ENCODE results near the gene EPHX1.

The EPHX1 gene

DNA sequence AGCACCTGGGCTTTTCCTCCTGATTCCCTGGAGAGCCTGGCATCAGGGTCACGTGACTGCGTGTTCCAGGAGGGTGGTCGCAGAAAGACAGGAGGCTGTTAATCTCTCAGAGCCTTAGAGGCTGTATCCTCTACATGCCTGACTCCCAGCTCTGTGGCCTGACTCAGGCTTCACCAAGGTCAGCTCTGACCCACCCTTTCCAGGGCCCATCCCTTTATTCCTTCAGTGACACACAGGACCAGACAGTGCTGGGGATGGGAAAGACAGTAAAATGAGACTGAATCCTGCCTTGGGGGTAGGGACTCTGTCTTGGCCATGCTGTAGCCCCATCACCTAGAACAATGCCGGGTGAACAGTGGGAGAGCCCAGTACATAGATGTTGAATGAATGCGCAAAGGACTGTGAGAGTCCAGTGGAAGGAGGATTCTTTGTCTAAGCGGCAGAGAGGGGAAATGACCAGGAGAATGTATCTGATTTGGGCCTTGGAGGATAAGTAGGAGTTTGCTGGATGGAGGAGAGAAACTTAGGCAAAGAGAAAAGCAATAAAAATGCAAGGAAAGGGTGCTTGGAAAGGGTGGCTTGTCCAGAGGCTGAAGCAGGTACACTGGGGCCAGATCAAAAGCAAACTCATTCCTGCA lies 33.0 kb downstream of the EPHX1 start:
- DNase-seq (ENCODE audit: low spot score), result no peak

DNA sequence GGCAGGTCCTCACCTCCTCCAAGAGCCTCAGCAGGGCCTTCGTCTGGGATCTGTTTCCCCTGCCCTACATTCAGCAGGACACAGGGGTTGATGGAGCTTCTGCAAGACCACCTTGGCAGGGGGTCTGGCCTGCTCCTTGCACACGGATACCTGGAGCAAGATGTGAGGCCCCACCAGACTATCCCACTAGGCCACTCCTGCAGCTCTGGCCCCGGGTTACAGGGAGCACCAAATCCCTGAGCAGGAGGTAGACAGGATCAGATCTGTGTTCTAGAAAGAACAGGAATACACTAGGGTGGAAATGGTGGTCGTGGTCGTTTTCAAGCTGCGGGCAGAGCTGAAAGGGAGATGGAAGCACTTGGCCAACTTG lies 33.5 kb downstream of the EPHX1 start:
- DNase-seq (ENCODE audit: low spot score), result no peak

DNA sequence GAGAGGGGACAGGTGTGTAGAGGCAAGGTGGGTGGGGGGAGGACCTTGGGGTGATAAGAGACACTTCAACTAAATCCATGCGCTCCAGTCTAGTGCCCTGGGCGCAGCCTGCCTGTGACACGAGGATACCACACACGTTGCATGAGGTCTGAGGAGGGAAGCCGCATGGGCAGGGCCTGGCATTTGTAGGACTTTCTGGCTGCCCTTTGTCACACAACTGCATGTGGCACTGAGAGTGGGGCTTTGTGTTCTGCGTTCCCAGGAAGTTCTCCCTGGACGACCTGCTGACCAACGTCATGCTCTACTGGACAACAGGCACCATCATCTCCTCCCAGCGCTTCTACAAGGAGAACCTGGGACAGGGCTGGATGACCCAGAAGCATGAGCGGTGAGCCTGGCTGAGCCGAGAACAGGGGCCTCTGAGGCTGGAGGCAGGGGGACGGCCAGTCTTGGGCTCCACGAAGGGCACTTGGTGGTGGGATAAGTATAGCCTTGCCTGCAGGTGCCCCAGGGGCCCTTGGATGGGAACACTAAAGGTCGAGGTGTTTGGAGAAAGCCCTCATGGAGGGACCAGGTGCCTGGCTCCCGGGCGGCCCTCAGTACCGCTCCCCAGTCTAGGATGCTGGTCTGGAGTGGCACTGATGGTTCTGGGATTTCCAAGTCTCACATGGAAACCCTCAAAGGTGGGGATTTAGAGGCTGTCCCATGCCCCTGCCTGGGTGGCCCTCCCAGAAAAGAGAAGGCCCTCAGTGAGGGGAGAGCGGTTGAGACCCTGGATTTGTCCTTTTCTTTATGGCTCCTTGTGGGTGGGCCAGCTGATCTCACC lies 34.5 kb downstream of the EPHX1 start:
- no peak for DNase-seq (ENCODE audit: low spot score)

DNA sequence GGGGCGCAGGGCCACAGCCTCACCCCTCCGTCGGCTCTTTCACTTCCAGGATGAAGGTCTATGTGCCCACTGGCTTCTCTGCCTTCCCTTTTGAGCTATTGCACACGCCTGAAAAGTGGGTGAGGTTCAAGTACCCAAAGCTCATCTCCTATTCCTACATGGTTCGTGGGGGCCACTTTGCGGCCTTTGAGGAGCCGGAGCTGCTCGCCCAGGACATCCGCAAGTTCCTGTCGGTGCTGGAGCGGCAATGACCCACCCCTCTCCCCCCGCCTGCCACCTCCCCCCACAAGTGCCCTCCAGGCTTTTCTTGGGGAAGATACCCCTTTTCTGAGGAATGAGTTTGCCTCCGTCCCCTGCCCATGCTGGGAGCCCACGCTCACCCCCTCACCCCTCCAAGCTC lies 35.2 kb downstream of the EPHX1 start:
- DNase-seq (ENCODE audit: low spot score), result no peak

DNA sequence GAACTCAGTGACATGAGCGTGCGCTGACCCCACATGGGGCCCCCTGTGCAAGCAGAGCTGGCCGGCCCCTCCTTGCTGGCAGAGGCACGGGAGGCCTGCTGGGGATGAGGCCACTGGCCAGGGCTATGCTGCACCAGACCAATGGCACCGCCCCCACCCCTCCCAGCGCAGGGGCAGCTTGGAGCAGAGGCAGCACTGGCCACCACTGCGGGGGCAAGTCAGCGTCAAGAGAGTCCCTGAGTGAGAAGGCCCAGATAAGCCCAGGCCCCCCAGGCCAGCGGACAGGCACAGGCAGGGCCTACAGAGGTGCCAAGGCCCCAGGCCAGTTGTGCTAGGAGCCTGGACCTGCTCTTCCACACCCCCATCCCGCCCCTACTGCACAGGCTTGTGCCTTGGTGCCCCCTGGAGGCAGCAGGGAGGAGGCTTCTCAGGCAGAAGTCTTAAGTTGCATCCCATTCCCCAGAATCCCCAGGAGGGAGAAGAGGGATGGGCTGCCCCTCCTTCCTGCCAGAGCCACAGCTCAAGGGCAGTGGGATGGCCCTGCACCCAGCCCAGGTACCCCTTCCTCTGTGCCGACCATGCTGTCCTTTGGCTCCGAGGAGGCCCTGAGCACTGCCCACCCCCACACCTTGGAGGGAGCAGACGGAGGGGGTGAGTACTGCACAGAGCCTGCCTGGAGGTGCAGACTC lies 35.8 kb downstream of the EPHX1 start:
- peak; percentile 90 for DNase-seq (ENCODE audit: low spot score)

DNA sequence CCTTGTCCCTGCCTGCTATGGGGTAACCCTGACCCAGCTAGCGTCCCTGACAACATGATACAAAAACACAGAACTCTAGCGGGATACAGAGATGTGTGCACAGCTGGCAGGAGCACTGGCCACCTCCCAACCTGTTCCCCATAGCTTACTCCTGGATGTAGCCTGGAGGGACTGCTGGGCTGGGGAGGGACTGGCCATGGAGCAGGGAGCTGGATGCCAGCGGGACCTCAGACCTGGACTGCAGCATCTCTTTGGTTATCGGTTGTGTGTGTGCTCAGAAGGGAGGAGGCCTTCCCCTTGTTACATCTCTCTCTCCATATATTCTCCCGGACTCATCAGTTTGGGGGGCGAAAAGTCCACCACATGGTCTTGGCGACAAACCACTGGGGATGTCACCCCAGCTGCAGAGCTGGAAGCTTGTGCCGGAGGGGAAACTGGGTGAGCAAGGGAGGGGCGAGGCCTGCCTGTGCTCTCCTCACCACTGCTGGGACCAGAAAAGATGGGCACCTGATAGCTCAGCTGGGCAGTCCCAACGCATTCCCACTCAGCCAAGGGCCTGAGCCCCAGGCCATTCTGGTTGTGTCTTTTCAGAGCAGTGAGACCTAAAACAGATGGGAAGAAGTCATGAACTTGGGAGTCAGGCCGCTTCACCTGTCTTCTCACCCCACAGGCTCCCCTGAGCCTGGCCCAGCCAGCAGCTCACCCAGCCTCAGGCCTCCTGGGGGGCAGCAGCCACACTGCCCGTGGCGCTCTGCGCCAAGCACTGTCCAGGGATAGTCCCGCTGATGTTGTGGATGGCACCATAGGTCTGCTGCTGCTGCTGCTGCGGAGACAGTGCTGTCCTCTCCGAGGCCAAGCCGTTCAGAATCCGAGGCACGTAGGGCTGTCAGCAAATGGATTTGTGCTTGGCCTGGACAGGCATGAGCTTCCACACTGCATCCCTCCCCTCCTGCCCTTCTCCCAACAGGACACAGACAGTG lies 36.7 kb downstream of the EPHX1 start:
- no peak for DNase-seq (ENCODE audit: low spot score)

DNA sequence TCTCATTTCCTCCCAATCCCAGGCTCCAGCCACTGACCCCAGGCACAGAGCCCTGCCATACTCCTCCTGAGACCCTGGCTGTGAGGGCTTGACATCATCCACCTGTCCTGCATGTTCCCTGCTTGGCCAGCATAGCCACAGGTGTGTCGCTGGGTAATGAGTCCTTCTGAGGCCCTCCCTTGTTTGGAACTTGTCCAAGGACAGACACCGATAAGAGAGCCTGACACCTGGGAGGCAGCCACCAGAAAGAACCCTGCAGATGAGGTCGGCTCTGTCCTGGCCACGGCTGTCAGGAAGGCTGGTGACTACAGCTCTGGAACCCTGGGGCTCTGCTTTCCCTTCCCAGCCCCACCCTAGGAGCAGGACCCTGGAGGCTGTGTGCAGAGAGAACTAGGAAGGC lies 37.7 kb downstream of the EPHX1 start:
- no peak for DNase-seq (ENCODE audit: low spot score)

DNA sequence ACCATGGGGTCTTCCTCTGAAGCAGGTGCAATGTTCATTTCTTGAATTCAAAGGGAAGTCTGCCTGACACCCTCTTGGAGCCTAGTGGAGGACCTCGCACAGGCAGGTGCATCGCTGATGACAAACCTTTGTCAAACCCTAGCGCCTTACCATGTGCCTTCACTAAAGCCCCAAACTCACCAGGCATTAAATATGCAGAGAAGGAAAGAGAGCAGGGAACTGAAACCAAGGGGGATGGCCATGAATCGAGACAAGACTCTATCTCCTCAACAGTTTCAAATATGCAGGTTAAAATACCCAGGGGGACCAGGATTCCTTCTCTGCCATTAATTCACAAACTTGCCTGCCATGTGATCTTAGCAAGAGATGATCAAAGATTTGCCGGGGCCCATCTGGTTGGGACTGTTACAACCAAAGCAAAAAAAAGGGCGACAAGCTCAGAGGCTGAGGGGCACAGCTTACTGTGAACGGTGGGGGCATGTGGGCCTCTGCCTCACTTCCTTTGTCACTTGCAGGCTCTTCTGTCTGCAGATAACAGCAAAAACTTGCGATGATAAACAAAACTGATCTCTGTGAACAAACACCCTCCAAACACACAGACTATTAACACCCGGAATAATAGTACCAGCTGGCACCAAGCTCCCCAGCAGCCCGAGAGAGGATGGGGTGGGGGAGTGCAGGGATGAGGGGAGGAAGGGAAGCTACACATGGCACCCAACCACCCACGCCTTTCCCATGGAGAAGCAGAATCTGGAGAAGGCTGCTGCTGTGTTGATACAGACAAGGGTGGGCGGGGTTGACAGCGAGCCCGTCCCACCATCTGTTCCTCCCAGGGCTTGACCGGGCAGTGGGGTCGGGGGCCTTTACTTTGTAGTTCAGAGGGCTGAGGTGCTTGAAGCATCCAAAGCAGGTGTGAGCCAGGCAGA lies 38.4 kb downstream of the EPHX1 start:
- no peak for DNase-seq (ENCODE audit: low spot score)

DNA sequence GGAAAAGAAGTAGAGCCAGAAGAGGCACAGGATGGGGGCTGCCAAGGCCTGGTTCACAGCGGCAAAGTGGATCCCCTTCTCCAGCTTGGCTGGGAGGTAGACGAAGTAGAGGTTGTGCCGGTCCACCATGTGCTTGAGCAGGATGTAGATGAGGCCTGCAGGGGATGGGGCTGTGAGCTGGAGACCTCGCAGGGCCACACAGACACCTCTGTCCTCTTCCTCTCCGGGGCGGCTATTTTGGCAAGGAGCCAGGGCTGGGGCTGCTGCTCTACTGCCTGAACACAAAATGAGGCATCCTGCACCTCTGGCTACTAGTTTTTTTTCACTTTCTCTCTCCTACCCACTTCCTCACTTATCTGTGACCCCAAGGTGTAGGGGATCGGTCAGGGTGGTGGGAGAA lies 40.0 kb downstream of the EPHX1 start:
- no peak for DNase-seq (ENCODE audit: low spot score)

DNA sequence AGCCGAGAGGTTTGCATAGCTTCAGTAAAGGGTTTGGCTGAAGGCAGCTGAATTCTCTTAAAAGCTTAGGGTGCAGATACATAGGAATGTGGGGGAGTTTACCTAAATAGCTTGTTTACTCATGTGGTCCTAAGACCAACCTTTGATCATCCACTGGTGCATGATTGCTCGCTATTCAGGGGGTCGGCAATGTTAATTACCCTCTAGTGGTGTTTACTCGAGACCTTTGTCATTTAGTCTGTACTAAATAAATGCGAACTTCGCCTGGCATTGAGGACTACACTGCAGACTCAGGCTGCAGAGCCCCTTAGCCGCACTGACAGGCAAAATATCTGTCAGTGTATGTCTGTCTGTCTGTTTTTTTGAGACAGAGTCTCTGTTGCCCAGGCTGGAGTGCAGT lies 40.4 kb downstream of the EPHX1 start:
- no peak for DNase-seq (ENCODE audit: low spot score)

DNA sequence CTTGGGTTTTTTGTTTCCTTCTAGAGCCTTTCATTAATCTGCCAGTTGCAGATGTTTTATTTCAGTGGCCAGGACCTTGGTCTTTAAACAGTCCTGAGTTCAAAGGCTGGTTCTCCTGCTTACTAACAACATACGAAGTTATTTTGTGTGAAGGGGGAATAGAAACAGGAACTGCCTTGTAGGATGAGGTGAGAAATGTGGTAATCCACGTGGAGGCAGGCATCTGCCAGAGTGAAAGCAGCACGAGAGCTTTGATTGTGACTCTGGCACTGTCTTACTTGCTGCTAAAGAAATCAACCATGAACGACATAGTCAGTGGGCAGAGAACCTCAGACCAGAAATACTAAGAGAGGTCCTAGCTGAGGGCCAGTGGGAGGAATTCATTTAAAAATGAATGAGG lies 41.9 kb downstream of the EPHX1 start:
- no peak for DNase-seq (ENCODE audit: low spot score)

DNA sequence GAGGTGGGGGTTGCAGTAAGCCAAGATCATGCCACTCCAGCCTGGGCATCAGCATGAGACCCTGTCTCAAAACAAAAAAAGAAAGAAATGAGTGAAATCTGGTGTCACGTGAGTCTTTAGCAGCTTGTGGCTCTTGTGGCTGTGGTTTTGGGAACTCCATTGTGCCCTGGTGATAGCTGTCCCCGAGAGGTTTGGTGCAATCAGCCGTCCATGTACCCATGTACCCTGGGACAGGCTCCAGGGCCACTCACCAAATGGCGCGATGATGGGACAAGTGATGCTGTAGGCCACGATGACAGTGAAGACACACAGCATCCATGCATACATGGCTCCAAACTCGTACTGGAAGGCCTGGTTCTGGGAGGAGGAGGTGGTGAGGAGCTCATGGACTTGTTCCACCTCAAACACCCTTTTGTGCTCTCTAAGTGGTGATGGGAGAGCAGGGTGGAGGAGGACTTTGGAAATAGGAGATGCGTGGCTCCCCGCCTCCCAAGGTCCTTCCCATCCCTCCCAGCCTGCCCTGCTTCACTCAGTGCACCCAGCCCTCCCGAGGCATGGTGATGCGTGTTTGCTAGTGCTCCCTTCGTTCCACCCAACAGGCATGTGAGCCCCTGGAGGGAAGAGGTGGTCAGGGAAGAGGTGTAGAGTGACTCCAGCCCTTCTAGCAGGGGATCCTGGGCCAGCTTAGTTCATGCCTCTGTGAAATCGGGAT lies 42.6 kb downstream of the EPHX1 start:
- no peak for DNase-seq (ENCODE audit: low spot score)

DNA sequence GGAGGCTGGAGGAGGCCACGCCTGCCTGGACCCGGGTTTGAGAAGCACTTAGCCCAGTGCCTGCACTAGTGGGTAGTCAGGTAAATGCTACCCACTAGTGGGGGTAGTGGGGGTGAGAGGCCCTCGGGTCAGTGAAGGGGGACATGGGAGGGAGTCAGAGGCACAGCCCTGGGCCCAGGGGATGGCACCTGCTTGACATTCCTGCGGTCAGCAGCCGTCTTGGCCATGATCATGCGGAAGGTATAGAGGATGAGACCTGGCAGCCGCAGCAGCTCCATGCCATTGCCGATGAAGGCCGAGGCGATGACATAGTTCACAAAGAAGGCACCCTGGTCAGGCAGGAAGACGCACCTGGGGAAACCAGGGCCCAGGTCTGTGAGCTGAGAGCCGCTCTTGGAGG lies 43.5 kb downstream of the EPHX1 start:
- no peak for DNase-seq (ENCODE audit: low spot score)

DNA sequence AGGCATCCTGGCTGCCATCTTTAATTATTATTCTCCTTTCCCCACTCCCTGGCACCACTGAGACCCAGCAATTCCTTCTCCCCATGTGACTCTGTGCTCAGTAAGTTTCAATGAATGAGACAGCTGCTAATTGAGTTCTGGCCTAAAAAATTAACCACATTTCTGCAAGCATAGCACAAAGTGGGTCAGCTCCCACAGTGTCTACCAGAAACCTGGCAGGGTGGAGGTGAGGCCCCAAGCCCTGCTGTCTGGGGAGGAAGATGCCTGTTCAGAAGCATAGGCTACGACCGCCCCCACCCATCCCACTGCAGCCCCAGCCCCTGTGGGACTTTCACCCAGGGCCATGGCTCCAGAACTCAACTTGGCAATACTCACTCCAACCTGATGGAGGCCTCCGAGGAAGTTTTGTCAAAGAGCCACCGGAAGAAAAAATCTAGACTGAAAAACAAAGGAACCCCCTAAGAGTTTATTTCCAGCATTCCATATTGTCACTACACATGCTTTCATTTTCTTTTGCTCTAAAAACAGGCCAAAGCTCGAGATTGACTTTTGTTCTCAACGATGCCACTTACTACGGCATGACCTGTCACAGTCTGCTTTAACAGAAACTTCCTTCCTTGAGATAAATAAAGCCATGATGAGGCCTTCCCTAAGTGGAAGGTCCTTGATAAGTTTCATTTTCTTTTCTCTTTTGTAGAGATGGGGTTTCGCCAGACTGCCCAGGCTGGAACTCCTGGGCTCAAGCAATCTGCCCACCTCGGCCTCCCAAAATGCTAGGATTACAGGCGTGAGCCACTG lies 45.8 kb downstream of the EPHX1 start:
- no peak for DNase-seq (ENCODE audit: low spot score)

DNA sequence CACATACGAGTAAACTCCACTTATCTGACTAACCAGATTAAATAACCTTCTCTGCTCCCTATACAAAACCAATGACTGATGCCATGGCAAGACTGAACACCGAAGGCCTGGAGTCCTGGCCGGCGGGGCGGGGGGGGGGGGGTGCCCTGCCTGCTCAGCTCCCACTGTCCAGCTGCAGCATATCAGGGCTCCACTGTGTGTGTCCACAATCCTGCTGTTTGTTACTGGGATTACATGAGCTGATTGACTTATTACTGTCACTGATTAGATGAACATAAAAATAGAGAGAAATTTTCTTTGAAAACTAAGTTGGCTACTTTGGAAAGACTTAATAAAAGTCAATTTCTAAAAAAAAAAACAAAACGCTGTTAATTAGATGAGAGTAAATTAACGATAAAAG lies 47.3 kb downstream of the EPHX1 start:
- DNase-seq (ENCODE audit: low spot score), result no peak

DNA sequence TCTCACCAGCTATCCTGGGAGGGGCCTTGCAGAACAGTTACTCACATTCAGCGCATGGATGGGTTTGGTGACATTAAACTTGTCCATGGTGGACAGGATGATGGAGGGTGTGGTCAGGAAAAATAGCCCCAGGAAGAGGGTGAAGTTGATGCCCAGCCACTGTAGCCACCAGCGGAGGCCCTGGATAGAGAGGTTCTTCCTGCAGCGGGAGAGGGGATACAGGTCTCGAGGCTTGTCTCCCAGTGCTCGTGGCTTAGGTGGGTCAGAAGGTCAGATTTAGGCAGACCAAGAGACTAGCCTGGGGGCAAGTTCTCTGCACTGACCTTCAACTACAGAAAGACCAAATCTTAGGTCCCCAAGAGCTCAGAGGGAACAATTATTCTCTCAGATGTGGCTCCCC lies 49.2 kb downstream of the EPHX1 start:
- no peak for DNase-seq (ENCODE audit: low spot score)

DNA sequence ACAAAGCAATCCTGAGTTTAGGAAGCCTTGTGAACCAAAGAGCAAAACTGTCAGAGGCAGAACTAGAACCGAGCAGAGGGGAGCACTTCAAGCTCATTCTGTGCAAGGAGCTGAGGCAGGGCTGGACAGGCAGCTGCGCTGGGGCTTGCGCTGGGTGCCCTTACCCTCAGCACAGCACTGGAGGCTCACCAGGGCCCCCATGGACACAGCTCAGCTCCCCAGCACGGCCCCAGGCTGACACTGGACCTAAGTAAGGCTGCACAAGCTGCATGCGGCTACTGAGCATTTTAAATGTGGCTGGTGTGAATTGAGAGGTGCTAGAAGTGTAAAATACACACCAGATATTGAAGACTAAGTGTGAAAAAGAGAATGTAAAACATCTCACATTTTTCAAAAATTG lies 50.2 kb downstream of the EPHX1 start:
- DNase-seq (ENCODE audit: low spot score), result no peak

DNA sequence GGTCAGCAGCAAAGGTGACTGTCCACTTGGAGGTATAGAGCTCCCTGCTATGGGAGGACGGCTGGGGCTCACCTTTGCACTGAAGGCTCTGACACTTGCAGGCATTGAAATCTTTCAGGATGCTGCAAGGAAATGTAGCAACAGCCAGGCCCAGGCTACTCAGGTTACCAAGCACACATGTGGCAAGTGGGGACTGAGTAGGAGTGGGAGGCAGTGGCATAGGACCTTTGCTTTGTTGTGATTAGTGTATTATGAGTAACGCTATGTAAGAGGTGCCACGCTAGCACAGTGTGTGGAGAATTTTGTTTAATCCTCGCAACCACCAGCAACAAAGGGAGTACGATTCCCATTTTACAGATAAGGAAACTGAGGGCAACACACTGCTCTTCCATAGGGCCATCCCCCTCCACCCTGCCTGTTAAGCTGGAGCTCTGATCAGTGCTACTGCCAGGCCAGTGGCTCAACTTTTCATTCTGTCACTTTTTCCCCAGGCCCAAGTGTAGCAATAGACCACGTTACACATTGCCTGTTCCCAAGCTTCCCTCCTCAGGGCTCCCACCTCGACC lies 51.0 kb downstream of the EPHX1 start:
- DNase-seq (ENCODE audit: low spot score), result no peak
